HL-60 (cell line): ENCODE data around the gene SLC44A4.

ENCODE experiments used
- CTCF ChIP-seq: IDR thresholded peaks from one replicate; pipeline ENCODE4 v1.5.1; 2011; ENCODE audit warnings: low read length, control low read depth, inconsistent platforms; ENCODE audit not compliant: insufficient read depth
- GABPA ChIP-seq: IDR thresholded peaks from 2 replicates; pipeline ENCODE4 v1.6.1; 2012; ENCODE audit warnings: low read depth
- POLR2AphosphoS5 ChIP-seq: IDR thresholded peaks from 2 replicates; pipeline ENCODE4 v1.6.1; 2012; ENCODE audit warnings: low read depth
- REST ChIP-seq: IDR thresholded peaks from 2 replicates; pipeline ENCODE4 v1.6.1; 2012; ENCODE audit warnings: low read depth; ENCODE audit not compliant: insufficient replicate concordance

- TF ChIP-seq CTCF: no peak
- TF ChIP-seq POLR2AphosphoS5: no peak
- no peak for TF ChIP-seq GABPA
- TF ChIP-seq REST: no peak
These were observed 30.0 kb upstream of the SLC44A4 start for GRCh38 chr6:31908791-31909190.
